Activated CD4-positive, CD25-positive, alpha-beta regulatory T cell treated with anti-CD3 and anti-CD28 coated beads, Interleukin-2, amount 50 U/mL, for 16 hours (primary cell): Measurements from ENCODE around the gene SERTAD4.
"Not testable (repeated sequence)": the region's sequence is repeated elsewhere in the genome, so short reads cannot be mapped to it uniquely, and the experiment has no call there.

Experiments
- DNase-seq: peaks from one replicate; pipeline ENCODE4 v3.0.0-alpha.2; 2020; ENCODE audit warnings: low read depth, low spot score

The SERTAD4 gene

DNA sequence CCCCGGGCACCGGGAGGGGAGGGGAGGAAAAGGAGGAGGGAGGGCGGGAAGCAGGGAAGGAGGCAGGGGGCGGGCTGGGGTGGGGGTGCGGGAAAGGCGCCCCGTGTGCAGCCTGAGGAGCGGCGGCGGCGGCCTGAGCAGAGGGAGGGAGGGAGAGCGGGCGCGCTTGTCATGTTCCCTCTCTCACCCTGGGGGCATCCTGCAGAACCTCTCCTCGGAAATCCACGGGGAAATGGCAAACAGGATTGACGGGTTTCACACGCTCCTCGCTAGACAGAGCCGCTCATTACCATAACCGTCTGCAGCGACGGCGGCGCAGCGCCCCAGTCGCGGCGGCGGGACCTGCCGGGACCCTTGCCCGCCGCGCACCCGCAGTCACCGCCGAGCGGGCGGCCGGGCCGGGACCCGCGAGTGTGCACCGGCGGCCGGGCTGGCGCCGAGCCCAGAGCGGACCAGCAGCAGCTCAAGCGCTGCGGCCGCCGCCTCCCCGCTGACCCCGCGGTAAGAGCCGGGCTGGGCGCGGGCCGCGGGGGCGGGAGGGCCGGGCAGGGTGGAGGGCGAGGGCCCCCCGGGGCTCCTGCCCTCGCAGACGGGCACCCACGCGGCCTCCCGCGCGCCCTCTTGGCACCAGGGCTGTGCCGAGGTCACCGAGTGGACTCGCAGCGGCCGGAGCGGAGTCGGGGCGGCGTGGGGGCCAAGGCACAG is at the start of gene SERTAD4:
Gene SERTAD4 (plus strand): TSS at position 286 of the 705 bp plus-strand sequence. CDS start 5,165 bp downstream, outside the sequence.
- DNase-seq = no peak

DNA sequence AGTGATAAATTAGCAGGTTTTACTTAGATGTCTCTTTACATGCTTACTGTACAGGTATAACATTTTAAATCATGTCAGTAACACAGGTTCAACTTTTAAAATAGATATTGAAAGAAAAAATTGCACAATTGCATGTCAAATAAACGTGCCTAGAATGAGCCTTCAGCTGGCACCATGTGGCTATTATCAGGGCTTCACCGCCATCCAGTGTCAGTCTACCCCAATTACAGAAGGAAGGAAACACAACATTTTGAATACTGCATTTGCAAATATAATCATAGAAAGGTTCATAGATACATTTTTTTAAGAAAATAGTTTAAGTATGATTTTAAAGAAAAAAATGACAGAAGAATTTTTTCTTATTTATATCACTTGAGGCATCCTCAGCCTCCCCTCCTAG is 47.5 kb upstream of the SERTAD4 start:
- DNase-seq = no peak

DNA sequence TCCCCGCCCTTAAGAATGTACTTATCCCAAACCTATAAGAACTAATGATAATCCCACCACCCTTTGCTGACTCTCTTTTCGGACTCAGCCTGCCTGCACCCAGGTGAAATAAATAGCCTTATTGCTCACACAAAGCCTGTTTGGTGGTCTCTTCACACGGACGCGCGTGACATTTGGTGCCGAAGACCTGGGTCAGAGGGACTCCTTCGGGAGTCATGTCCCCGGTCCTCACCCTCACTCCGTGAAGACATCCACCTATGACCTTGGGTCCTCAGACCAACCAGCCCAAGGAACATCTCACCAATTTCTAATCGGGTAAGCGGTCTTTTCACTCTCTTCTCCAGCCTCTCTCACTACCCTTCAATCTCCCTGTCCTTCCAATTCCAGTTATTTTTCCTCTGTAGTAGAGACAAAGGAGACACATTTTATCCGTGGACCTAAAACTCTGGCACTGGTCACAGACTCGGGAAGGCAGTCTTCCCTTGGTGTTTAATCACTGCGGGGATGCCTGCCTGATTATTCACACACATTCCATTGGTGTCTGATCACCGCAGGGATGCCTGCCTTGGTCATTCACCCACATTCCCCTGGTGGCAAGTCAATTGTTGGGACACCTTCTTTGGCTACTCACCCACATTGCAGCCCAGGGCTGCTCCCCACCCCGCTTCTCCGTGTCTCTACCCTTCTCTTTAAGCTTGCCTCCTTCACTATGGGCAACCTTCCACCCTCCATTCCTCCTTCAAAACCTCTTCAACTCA is 44.6 kb upstream of the SERTAD4 start:
- DNase-seq = not testable (repeated sequence)

DNA sequence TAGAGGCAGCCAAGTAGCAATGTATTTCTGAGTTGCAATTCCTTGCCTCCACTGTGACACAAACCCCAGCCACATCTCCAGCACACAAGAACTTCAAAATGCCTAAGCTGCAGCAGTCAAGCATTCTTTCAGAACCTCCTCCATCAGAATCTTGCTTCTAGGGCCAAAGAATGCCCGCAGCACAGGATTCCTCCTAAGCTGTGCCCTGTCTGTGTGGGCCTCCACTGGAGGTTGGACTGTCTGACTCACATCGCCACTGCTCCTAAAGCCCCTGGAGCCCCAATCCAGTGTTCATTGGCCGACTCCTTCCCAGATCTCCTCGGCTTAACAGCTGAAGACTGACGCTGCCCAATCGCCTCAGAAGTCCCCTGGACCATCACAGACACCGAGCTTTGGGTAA is 43.2 kb upstream of the SERTAD4 start:
- no peak for DNase-seq

DNA sequence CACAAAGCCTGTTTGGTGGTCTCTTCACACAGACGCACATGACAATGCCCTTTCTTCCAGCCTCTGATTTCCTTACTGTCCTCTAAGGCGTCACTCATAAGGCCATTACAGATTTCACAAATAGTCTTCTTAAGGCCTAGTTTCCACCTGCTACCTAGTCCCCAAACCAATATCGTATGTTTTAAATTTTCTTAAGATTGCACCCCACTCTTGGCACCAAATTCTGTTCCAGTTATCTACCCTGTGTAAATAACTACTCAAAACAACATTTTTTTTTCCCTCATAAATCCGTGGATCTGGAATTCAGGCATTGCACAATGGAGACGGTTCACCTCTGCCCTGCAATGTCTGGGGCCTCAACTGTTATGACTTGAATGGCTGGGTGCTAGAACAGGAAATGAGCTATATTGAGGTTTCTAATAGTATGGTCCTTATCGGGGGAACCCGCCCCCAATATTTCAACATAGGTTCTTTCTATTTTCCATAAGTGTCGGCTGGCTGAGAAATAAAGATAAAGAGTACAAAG is 36.9 kb upstream of the SERTAD4 start:
- DNase-seq = no peak

DNA sequence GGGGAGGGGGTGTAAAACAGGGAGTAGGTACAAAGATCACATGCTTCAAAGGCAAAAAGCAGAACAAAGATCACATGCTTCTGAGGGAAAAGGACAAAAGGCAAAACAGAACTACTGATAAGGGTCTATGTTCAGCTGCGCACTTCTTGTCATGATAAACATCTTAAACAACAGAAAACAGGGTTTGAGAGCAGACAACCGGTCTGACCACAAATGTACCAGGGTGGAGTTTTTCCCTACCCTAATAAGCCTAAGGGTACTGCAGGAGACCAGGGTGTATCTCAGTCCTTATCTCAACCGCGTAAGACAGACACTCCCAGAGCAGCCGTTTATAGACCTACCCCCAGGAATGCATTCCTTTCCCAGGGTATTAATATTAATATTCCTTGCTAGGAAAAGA is 36.3 kb upstream of the SERTAD4 start:
- DNase-seq = not testable (repeated sequence)

DNA sequence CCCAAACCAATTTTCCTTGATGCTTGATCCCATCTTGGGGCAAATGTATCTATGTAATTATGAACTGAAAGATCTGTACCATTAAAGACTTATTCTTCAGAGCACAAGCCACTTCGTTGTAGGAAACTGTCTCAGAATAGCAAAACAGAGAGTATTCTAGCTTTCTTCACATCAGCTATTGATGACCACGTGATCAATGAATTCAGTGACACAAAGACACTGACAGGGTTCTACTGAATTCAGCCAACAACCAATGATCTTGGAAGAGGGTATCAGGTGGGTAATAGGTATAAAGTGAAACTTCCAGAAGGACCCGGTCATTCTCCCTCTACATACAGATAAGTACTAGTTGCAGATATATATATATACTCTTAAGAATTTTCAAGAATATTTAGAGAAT is 33.8 kb upstream of the SERTAD4 start:
- no peak for DNase-seq

DNA sequence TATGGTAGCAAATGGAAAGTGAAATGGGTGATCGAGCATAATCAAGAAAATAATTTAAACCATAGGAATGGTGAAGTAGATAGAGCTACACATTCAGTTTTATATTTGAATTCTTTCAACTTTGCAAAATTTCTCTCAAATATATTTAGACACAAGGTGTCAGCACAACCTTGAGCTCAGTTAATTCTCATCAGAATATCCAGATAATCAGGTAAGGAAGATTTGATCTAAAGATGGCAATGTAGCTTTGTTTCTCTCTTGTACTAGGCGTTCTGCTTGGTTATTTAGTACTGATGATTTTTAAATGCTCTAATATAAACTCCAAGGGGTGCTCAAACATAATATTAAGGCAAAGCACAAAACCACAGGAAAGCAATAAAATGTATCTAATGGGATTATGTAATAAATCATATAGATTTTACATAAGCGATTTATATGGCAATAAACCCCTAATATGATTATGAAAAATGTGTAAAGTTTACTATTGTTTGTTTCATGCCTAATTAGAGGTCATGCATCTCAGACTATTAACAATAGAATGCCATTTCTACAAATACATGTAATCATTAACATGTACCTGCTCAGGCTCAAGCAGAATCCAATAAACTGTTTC is 32.4 kb upstream of the SERTAD4 start:
- DNase-seq = no peak

DNA sequence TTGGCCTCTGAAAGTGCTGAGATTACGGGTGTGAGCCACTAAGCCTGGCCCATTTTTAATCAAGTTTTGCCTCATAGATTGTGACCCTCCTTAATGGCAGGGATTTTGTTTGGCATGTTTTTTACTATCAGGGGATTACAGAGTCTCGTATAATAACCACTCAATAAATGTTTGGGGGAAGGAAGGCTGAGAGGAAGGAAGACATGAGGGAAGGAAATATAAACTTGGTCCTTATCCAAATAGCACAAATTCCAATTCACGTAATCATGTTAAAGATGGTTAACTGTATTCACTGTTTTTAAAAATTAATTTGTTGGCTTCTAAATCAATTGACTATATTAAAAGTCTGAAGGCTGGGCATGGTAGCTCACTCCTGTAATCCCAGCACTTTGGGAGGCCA is 30.9 kb upstream of the SERTAD4 start:
- no peak for DNase-seq

DNA sequence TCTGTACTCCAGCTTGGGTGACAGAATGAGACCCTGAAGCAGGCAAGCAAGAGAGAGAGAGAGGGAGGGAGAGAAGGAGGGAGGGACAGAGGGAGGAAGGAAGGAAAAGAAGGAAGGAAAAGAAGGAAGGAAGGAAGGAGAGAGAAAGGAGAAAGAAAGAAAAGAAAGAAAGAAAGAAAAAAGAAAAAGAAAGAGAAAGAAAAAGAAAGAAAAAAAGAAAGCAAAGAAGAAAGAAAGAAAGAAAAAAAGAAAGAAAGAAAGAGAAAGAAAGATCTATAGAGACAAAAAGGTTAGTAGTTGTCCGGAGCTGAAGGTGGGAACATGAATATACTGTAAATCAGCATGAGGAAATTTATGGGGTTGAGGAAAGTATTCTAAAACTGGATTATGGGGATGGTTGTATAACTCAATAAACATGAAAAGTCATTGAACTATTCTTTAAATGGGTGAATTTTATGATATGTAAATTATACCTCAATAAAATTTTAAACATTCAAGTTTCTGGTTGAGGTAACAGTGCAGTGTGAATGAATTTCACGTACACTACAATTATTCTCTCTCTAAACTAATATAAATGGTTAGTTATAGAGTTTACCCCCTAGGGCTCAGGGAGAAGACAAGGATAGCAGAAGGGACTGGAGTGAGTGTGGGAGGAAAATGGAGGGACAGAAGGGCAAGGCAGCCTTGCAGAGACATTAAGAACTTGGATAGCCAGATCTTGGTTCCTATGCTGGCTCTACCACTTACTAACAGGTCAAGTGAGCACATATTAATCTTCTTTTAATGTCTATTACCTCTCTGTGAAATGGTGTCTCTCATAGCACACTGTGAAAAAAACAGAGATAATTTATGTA is 24.8 kb upstream of the SERTAD4 start:
- DNase-seq = no peak

DNA sequence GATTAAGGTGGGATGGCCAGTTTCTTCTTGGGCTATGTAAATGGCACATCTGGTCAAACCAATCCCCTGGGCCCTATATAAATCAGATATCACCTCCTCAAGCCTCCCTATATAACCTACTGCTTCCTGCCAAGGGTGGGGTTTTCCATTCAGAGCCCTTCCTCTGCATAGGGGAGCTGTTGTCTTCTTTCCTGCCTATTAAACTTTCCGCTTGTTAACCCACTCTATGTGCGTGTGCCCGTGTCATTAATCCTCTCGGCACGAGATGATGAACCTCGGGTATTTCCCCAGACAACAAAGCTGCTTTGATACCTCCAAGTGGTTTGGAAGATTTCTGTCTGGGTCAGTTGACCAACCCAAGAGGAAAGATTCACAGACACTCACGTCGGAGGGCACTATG is 19.3 kb upstream of the SERTAD4 start:
- DNase-seq = no peak

DNA sequence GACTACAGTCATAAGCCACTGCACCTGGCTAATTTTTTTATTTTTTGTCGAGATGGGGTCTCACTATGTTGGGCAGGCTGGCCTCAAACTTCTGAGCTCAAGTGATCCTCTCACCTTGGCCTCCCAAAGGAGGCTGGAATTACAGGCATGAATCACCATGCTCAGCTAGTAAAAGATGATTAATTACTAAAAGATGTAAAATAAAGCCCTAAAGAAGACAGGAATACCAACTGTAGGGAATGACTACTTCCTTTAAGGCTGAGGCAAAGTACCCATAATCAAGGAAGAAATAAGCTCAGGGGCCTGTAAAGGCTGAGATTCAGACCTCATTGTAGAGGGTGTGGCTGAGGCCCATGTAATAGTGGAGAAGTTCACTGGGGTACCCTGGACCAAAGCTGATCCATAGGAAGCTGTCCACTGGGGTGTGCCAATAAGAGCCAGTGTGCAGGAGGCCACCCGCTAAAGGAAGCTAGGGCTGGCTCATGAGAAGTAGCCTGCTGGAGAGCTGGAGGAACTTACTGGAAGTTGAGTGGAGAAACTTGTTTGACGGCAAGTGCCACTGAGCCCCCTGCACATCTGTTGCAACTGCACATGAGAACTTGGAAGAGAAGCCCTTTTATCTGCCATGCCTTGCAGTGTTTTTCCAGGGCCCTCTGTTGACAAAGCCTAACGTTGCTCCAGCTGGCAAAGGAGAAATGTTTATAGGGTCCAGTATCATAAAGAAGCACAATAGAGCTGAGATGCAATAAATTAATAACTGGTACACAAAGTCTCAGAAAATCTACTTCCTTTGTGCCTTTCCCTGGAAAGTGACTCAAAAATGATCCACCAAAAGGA is 17.8 kb upstream of the SERTAD4 start:
- no peak for DNase-seq

DNA sequence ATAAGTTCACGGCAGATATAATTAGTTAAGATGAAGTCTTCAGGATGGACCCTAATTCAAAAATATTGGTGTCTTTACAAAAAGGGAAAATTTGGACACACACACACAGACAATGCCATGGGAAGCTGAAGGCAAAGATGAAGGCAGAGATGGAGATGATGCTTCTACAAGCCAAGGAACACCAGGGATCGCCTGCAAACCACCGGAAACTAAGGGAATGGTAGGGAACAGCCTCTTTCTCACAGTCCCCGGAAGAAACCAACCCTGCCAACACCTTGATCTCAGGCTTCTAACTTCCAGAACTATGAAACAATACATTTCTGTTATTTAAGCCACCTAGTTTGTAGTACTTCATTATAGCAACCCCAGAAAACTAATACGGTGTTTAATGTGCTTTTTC is 15.1 kb upstream of the SERTAD4 start:
- no peak for DNase-seq

DNA sequence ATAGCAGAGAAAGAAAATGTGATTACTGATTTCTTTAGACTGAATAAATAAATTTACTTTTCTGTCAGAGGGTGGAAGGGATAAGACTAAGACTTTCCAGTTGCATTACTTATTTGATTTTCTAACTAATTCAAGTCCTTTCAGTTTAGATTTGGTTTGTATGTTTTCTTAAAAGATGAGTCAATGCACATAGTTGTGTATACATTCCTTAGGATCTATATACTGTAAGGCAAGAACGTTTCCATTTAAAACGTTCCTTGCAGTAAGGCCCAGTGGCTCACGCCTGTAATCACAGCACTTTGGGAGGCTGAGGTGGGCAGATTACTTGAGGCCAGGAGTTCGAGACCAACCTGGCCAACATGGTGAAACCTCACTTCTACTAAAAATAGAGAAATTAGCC is 14.5 kb upstream of the SERTAD4 start:
- DNase-seq = no peak

DNA sequence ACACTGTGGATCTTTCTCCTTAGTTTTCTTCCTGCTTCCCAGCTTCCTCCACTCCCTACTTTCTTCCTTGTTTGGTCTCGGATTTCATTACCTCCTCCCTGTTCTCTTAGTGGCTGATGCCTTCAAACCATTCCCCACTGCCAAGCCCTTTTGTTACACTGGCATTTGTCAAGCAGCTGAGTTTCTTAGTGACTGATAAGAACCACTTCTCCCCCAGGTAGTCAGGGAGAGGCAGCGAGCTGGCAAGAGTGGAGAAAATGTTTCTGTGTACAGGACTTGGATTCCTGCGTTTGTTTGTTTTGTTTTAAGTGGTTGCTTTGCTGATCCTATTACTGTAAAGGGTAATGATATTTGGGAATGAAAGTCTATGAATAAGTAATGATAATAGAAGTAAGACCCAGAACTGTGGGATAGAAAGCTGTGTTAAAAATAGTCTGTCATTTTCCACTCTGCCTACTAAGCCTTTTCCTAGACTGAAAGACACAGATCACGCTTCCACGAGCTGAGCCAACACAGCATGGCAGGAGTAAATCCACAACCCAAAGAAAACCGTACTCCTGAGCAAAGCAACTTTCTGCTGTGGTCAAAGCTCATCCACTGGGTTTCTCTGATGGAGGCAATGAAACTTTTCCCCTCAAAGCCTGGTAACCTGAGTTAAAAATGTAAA is 10.1 kb upstream of the SERTAD4 start:
- no peak for DNase-seq

DNA sequence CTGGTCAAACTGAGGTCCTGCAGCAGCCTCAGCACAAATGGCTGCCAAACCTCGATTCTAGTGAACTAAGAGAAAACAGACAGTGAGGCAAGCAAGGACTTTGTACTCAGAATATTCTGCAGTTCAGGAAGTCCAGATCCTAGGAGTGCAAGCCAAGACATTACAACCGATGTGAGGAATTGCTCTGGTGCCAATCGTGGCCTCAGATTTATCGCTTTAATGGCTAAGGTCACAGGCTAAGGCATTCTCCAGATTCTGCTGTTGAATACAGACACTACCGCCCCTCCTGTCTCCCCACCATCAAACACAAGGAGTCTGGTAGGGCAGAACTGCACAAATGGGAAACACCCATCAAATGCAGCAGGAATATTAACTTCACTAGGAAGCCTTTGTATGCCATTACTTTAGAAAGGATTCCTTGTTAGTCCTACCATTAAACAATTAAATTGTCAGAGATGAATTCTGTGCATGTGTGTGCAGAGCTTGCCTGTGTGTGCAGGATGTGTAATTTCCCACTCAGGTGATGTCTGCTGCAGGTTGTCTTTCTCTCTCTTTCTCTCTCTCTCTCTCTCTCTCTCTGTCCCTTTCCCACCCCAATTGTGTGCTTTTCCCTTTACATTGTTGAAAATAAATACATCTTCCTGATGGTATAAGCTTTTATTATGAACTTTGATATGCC is 9.2 kb upstream of the SERTAD4 start:
- no peak for DNase-seq

DNA sequence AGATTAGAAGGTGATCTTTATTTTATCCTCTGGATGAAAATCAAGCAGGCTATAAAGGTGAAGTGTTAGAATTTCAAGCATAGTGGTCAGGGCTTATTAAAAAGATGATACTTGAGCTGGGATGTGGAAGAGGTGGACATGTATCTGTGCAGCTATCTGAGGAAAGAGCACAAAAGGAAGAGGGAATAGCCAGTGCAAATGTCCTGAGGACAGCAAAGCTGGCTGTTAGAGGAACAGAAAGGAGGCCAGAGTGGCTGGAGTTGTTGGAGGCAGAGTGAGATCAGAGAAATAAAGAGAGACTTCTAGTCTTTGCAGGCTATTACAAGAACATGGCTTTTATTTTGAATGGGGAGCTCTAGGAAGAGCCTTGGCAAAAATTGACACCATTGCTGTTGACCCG is 4.4 kb upstream of the SERTAD4 start:
- no peak for DNase-seq

DNA sequence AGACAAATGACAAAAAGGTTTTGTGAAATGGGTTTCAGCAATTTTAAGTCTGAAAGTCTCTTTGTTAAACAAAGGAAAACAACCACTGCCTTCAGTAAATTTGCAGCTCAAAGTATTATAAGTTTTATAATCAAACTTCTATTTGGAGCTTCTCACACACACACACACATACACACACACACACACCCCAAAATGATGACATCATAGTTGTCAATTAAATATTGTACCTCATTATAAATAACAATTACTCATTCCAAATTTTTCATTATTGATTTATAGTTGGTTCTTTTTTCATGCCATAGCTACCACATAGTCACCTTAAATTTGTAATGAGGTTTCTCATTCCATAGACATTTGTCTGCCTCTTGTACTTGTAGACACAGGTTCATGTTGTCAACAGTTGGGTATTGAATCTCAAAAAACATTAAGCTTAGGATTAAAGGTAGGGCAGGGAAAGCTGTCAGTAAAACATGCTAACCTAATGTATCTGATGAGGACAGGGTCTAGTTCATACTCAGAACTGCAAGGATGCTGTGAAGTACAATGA is 2.4 kb upstream of the SERTAD4 start:
- DNase-seq = no peak

DNA sequence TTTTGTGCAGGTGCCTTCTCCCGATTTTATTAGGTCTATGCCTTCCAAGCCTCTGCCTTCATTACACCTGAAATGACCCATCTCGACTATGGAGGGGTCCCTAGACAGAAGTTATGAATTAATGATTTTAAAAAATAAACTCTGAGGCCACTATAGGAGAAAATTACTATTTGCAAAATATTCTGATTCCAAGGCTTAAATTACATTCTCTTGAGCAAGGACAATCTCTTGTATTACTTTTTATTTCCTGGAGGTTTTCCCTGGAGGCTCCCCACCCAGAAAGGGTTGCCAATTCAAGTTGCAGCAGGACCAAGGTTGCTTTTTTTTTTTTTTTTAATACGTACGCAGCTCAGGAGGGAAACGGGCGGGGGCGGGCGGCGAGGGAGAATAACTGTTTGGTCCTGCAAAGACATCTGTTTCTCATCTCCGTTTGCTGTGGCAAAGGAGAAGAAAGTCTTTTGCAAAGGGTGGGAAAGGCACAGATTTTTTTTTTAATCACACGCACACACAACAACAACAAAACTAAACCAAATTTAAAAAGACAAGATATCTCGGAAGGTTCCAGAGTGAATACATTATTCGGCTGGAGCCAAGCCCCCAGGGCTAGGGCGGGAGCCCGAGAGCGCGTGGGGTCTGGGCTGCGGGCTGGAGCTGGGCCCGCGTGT is 618 bp upstream of the SERTAD4 start:
- no peak for DNase-seq
